IMR-90 (cell line): ENCODE data around the gene RAI1.

ENCODE experiments used
- POLR2A ChIP-seq: IDR thresholded peaks from 2 replicates; pipeline ENCODE4 v1.6.1; 2012; ENCODE audit warnings: mild to moderate bottlenecking, low read depth, low read length
- RFX5 ChIP-seq: IDR thresholded peaks from 2 replicates; pipeline ENCODE4 v1.8.0; 2012; ENCODE audit warnings: low read depth, mild to moderate bottlenecking, low read length, moderate library complexity
- TF ChIP-seq, protein P1 (sequence below): conservative IDR thresholded peaks from 2 replicates; pipeline ENCODE4 v1.5.1; 2012; ENCODE audit warnings: mild to moderate bottlenecking, low read depth, low read length, improper control_type of control experiment

DNA sequence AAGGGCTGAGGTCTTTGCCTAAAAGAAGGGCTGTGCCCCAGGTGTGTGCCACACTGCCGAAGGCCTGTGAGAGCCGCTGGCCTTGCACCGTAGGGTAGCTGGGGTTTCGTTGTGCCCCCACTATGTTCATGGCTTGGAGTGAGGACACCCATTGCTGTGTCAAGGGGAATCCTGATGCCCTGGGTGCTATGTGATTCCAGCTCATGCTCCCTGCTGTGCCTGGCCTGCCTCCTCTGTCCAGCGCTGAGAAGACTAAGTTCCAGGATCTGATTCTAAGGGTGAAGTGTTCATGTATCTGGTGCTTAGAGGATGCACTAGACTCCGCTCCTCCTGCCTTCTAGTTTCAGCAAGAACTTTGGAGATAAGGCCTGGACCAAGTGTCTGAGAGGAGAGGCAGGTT lies 108.2 kb downstream of the RAI1 start:
- TF ChIP-seq POLR2A = no peak
- TF ChIP-seq, protein P1, sequence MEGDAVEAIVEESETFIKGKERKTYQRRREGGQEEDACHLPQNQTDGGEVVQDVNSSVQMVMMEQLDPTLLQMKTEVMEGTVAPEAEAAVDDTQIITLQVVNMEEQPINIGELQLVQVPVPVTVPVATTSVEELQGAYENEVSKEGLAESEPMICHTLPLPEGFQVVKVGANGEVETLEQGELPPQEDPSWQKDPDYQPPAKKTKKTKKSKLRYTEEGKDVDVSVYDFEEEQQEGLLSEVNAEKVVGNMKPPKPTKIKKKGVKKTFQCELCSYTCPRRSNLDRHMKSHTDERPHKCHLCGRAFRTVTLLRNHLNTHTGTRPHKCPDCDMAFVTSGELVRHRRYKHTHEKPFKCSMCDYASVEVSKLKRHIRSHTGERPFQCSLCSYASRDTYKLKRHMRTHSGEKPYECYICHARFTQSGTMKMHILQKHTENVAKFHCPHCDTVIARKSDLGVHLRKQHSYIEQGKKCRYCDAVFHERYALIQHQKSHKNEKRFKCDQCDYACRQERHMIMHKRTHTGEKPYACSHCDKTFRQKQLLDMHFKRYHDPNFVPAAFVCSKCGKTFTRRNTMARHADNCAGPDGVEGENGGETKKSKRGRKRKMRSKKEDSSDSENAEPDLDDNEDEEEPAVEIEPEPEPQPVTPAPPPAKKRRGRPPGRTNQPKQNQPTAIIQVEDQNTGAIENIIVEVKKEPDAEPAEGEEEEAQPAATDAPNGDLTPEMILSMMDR = no peak
- no peak for TF ChIP-seq RFX5
